DOHH2 (cell line): ENCODE results near the gene KIF26B.

Experiments used
- EZH2phosphoT487 ChIP-seq: fragments of 200-600 bp; sonication (generic); IDR thresholded peaks from 2 replicates; pipeline ENCODE4 v1.6.1; 2017; ENCODE audit warnings: borderline replicate concordance, mild to moderate bottlenecking, antibody characterized with exemption, low read length, moderate library complexity, mixed read lengths
- TF ChIP-seq, protein P1 (sequence below): fragments of 200-600 bp; sonication (generic); IDR thresholded peaks from one replicate; pipeline ENCODE4 v1.5.1; 2014; ENCODE audit warnings: antibody characterized with exemption, mild to moderate bottlenecking, low read depth, low read length; ENCODE audit not compliant: poor library complexity, severe bottlenecking

DNA sequence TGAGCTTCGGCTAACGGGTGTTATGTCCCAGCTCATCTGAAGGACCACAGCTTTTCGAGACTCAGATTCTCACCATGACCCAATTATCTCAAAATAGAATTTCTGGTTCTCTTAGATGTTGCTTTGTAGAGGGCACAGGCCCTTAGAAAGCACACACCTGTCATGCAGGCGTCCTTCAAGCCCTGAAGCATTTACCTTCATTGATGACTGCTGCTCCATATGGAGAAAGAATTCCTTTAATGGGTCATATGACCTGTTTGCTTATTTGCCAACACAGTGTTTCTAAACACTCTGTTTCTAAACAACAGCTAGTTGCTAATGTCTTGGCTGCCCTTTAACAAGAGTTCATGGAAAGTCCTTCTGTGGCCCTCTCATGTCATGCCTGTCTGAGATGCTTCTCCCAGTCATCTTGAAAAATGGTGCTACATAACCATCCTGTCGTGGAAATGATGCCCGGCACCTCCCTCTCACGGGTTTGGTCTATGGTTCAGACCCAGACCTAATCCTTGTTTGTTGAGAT is 495.7 kb downstream of the KIF26B start:
- TF ChIP-seq, protein P1, sequence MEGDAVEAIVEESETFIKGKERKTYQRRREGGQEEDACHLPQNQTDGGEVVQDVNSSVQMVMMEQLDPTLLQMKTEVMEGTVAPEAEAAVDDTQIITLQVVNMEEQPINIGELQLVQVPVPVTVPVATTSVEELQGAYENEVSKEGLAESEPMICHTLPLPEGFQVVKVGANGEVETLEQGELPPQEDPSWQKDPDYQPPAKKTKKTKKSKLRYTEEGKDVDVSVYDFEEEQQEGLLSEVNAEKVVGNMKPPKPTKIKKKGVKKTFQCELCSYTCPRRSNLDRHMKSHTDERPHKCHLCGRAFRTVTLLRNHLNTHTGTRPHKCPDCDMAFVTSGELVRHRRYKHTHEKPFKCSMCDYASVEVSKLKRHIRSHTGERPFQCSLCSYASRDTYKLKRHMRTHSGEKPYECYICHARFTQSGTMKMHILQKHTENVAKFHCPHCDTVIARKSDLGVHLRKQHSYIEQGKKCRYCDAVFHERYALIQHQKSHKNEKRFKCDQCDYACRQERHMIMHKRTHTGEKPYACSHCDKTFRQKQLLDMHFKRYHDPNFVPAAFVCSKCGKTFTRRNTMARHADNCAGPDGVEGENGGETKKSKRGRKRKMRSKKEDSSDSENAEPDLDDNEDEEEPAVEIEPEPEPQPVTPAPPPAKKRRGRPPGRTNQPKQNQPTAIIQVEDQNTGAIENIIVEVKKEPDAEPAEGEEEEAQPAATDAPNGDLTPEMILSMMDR: no peak
- TF ChIP-seq EZH2phosphoT487: no peak
